HG03196 (cell line): Measurements from ENCODE around the gene MAP1LC3B2.
"Not testable (repeated sequence)": the region's sequence is repeated elsewhere in the genome, so short reads cannot be mapped to it uniquely, and the experiment has no call there.

Experiments
- ATAC-seq: cut with Tn5 transposase; IDR thresholded peaks from one replicate; pipeline ENCODE4 v1.9.1; 2021; ENCODE audit not compliant: unreplicated experiment

MAP1LC3B2 gene

GRCh38 chr12:116556964-116557698 lies 2.0 kb upstream of the MAP1LC3B2 start:
- no peak for ATAC-seq

- ATAC-seq = no peak
Observed at GRCh38 chr12:116558280-116559161, 660 bp upstream of the MAP1LC3B2 start.

GRCh38 chr12:116561181-116561821 lies 2.1 kb downstream of the MAP1LC3B2 start:
- no peak for ATAC-seq

GRCh38 chr12:116562090-116562489 lies 2.9 kb downstream of the MAP1LC3B2 start:
- ATAC-seq = no peak

- no peak for ATAC-seq
Observed at GRCh38 chr12:116563262-116563661, 4.1 kb downstream of the MAP1LC3B2 start.

- ATAC-seq = no peak
Observed at GRCh38 chr12:116564080-116564479, 4.9 kb downstream of the MAP1LC3B2 start.

GRCh38 chr12:116565221-116565620 lies 6.0 kb downstream of the MAP1LC3B2 start:
- ATAC-seq = not testable (repeated sequence)

GRCh38 chr12:116565963-116566362 lies 6.8 kb downstream of the MAP1LC3B2 start:
- ATAC-seq = no peak

- ATAC-seq = no peak
Observed at GRCh38 chr12:116568203-116568602, 9.0 kb downstream of the MAP1LC3B2 start.

- ATAC-seq = no peak
Observed at GRCh38 chr12:116571089-116571488, 11.9 kb downstream of the MAP1LC3B2 start.

GRCh38 chr12:116573776-116574175 lies 14.6 kb downstream of the MAP1LC3B2 start:
- no peak for ATAC-seq

- not testable (repeated sequence) for ATAC-seq
Observed at GRCh38 chr12:116575754-116576153, 16.6 kb downstream of the MAP1LC3B2 start.

GRCh38 chr12:116577154-116577561 lies 18.0 kb downstream of the MAP1LC3B2 start:
- no peak for ATAC-seq

- ATAC-seq = no peak
Observed at GRCh38 chr12:116578051-116578450, 18.9 kb downstream of the MAP1LC3B2 start.

GRCh38 chr12:116582610-116583009 lies 23.4 kb downstream of the MAP1LC3B2 start:
- ATAC-seq = no peak

GRCh38 chr12:116583129-116583694 lies 24.0 kb downstream of the MAP1LC3B2 start:
- ATAC-seq = no peak

GRCh38 chr12:116587270-116587669 lies 28.1 kb downstream of the MAP1LC3B2 start:
- no peak for ATAC-seq

- ATAC-seq = no peak
Observed at GRCh38 chr12:116588390-116589028, 29.3 kb downstream of the MAP1LC3B2 start.

- no peak for ATAC-seq
Observed at GRCh38 chr12:116589581-116589980, 30.4 kb downstream of the MAP1LC3B2 start.

- no peak for ATAC-seq
Observed at GRCh38 chr12:116590561-116590960, 31.4 kb downstream of the MAP1LC3B2 start.
